HG02588 (cell line): Measurements from ENCODE around the gene SMTNL2.
"Not testable (repeated sequence)": the region's sequence is repeated elsewhere in the genome, so short reads cannot be mapped to it uniquely, and the experiment has no call there.

Experiments
- ATAC-seq: cut with Tn5 transposase; IDR thresholded peaks from one replicate; pipeline ENCODE4 v1.9.1; 2021; ENCODE audit warnings: mild to moderate bottlenecking, moderate library complexity; ENCODE audit not compliant: unreplicated experiment

SMTNL2 gene

DNA sequence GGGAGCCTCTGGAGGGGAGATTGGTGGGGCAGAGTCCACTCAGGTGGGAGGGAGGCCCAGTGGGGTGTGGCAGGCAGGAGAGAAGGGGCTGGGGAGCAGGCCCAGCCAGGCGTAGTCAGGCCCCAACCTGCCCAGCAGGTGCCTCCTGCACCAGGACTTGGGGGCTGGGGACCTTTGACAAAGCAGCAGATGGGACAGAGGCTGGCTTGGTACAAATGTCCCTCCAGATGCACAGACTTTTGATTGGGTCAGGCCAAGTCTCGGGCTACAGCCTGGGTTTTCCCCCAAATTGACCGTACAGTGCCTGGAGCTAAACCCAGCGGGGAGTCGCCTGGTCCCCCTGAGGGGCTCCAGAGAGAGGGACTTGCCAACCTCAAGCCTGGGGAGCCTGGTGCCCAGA is 24.4 kb upstream of the SMTNL2 start:
- no peak for ATAC-seq

DNA sequence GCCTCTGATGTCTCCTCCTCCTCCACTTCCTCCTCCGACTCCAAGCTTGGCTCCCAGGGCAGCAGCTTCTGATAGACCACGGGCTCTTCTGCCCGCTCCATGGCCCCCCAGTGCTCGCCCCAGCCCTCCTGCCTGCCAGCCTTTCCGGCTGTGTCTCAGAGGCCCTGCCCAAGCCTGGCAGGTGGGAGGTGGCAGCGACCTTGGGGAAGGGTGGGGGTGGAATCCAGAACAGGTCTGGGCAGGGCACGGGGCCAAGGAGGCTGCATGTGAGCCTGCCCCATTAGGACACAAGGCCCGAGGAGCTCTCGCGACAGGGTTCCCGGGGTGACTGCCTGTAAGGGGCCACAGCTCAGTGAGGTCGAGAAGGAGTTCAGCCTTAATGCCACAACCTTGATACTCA is 23.9 kb upstream of the SMTNL2 start, which contains the start of gene GGT6:
Gene GGT6, minus strand, starts transcription at position 157 of the 400 bp plus-strand sequence. Its CDS starts 56 bp downstream, at position 101.
- no peak for ATAC-seq

DNA sequence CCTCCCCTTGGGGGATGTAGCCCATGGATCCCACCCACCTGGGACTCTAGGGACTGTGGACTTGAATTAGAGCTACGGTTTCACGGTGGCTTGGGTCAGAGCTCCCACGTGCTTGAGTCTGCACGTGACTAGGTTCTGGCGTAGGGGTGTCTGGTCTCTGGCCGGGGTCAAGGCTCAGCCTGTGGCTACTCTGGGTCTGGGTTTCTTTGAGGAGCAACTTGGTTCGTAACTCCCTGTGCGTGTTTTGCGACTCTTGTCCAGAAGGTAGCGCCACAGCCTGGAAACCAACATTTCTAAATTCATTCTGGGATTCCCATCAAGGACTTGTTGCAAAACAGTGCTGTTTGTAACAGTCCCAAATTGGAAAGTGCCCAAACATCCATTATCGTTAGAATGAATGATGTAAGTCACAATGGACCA is 23.5 kb upstream of the SMTNL2 start:
- ATAC-seq, result no peak

DNA sequence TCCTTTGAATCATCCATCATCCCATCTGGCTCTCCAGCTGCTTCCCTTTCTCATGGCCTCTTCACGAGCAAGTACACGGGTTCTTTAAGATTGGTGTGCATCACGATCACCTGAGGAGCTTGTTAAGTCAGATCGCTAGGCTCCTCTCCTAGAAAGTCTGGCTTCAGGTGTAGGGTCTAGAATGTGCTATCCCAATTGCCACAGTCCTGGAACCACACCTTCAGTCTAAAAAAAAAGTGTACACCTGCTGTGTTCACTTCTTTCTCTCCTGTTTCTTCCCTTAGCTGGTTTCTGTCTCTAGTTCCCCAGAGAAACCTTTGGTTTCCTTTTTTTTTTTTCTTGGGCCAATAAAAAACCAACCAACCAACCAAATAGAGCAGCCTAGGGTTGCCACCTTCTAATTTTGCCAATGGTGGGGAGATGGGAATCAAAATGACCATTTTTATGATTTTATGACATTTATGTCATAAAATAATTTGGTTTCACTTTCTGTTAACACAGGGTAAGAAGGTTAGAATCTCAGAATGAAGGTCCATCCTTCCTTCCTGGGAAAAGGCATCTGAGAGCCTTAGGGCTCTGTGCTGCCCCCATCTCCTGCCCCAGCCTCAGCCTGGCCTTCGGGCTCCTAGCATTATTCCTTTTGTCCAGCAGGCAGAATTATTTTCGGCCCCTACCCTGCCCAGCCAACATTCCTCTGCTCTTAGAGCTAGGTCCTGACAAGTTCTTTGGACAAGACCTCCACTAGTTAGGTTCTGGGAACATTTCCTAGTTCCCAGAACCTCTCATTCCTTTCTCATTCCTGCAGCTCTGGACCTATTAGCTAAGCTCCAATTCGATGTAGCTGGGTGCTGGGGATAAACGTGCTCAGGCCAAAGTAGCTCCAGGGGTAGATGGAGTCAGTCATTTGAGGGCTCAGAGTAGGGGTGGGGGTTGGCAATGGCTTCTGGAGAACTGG is 22.0 kb upstream of the SMTNL2 start:
- no peak for ATAC-seq

DNA sequence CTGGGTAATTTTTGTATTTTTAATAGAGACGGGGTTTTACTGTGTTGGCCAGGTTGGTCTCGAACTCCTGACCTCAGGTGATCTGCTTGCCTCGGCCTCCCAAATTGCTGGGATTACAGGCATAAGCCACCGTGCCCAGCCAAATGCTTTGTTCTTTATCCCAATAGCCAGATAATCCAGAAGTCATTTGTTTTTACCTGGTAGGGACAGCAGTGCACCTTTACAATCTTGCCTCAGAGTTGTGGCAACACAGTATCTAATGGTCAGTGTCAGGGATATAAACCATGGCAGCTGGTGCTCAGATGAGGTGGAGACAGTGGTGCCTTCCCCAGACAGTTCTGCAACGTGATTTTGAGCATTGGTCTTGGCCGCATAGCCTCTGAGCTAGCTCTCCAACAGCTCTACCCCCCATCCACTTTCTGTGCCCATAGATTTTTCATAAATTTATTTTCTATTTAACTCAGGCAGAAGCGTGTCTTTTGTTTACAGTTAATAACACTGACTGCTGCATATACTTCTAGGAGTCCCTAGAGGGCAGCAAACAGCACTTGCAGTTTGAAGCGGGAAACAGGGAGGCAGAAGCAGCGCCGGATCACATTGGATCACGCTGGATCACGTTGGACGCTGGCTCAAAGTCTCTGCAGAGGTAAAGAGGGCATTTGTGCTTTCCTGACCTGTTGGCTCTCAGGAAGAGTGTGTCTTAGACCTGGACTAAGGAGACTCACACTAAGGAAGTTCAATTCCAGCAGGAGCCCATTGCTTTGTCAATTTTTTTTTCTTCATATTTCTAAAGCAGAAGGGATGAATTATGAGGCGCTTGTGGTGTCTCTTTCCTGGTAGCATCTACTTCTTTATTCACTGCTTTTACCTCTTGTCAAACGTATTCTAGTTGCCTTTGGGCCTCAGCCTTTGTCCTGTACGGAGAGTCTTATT is 18.9 kb upstream of the SMTNL2 start:
- no peak for ATAC-seq

DNA sequence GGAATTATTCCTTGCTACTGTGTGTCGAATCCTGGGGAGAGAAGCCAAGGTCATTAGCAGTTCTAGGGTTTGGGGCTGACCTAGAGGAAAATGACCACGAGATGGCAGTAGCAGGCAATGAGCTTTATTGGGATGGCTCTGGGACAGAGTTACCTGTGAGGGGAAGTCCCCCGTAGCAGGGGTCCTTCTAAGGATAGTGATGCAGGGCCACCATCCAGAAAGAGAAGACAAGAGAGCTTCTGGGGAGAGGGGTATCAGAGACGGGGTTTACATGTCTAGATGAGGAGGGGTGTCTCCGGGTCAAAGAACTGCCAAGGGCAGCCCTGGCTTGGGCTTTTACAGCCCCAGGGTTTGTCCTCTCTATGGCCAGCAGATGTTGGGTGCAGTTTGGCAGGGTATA is 17.5 kb upstream of the SMTNL2 start:
- no peak for ATAC-seq

DNA sequence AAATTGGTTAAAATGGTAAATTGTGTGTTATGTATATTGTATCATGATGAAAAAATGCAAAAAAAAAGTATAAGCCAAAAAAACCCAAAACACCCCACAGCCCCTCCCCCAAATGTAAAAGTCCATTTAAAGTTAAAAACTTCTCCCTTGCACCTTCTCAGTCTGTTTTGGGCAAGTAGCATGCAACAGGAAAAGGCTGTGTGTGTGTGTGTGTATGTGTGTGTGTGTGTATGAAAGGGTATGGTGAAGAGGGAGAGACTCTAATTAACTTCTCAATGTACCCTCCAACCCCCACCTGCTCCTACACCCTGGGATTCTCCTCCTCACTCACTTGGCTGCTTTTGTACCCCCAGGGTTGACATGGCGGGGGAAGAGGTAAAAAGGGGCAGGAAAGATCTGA is 14.7 kb upstream of the SMTNL2 start:
- ATAC-seq, result no peak

DNA sequence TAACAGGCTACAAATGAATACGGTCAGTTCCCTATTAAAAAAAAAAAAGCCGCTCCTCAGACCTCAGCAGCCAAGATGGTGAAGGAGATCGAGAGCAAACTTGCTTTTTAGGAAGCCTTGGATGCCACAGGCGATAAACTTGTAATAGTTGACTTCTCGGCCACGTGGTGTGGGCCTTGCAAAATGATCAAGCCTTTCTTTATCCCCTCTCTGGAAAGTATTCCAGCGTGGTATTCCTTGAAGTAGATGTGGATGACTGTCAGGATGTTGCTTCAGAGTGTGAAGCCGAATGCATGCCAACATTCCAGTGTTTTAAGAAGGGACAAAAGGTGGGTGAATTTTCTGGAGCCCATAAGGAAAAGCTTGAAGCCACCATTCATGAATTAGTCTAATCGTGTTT is 12.2 kb upstream of the SMTNL2 start:
- no peak for ATAC-seq

DNA sequence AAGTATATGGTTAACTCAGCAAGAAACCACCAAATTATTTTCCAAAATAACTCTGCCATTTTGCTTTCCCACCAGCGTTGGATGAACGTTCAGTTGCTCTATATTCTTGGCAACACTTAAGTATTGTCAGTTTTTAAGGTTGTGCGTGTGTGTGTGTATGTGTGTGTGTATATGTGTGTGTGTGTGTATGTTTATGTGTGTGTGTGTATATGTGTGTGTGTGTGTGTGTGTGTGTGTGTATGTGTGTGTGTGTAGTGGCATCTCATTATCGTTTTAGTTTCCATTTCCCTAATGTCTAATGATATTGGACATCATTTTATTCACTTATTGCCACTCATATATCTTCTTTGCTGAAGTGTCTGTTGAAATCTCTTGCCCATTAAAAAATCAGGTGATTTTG is 11.2 kb upstream of the SMTNL2 start:
- no peak for ATAC-seq

DNA sequence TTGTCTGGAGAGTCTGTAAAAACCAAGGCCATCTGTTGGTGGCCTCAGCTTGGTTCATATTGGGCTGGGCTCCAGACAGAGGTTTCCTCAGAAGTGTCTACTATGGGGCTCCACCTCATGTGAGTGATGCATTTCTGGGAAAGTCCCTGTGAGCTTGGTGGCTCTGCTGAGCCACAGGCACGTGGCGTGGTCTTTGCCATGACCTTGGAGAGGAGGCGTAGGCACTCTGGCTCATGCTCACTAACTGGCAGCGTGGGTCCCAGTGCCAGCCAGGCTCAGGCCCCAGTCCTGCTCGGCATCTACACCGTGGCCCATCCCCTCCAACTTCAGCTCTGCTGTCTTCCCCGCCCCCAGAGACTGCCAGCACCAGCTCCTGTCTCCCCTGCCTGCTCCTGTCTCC is 10.7 kb upstream of the SMTNL2 start:
- no peak for ATAC-seq

DNA sequence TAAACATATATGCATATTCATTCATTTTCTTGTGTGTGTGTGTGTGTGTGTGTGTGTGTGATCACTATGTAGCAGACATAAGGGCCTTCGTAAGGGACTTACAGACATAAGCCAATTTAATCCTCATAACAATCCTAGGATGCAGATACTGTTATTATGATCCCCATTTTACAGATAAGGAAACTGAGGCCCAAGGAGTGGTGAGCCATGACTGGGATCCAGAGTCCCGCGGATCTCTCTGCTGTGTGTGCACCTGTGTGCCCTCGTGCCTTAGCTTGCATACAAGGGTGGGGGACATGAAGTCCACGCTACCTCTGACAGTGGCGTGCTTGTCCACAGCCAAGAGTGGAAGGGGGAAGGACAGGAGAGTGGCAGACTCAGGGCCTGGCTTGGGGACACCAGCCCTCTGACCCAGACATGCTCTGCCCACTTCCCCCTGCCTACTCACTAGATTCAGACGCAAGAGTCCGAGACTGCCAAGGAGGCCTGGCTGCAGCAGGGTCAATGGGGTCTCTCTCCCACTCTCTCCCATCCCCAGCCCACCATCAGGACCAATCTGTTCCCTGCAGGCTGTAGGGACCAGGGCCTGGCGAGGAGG is 9.8 kb upstream of the SMTNL2 start:
- ATAC-seq, result no peak

DNA sequence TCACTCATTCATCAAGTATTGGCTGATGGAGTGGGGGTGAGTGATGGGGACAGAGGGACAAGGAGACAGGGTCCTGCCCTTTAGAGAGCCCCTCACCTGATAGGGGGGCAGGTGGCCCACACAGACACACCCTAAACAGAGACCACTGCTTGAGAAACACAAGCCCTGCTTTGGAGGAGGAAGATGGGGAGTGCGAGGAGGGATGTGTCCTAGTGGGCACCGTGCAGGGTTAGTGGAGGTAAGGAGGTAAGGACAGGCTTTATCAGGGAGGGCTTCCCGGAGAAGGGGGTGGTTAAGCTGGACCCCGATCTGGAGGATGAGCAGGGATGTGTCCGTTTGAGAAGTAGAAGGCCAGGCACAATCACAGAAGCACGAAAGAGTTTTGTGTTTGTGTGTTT is 8.2 kb upstream of the SMTNL2 start:
- ATAC-seq, result no peak

DNA sequence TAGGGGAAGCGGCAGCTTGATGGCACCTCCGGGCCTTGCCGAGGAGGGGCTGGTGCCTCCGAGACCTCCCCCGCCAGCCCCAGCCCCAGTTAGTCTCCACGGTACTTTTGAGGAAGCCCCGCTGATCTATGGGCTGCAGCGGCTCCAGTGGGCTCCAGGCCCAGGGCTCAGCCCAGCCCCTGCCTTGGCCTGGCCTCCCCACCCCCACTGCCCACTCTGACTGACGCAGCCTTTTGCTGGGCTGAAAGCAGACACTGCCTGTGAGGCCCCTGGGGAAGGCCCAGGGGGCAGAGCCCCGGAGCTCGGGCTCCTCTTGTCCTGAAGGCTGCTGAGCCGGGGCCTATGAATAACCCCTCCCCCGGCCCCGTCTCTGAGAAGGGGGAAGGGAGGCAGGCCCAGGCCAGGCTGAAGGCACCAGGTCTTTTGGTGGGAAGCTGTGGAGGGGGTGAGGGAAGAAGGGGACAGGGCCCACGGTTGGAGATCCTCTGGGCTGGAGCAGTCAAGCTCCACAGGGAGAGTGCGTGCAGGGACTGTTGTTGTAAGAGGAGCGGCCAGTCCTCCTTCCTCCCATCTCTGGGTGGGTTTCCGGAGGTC is 7.5 kb upstream of the SMTNL2 start:
- no peak for ATAC-seq

DNA sequence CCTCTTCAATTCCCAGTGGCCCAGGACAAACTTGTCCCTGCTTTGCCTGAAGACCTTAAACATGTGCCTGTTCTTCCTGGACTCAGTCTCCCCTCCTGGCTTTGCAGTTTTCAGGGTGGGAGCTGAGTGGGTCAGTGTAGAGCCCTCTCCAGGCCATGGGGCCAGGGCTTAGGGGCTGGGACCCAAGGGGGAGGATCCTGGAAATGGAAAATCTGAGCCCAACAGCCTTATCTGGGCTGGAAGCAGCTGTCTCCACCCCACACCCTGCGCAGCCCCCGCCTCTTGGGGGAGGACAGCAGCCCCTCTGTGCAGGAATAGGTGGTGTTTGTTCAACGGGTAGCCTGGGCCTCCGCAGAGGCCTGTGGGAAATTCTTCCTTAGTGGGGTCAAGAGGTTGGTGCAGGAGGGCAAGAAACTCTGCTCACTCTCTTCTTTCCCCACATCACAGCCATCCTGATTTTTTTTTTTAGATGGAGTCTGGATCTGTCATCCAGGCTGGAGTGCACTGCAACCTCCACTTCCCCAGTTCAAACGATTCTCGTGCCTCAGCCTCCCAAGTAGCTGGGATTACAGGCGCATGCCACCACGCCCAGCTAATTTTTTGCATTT is 6.8 kb upstream of the SMTNL2 start:
- ATAC-seq, result no peak

DNA sequence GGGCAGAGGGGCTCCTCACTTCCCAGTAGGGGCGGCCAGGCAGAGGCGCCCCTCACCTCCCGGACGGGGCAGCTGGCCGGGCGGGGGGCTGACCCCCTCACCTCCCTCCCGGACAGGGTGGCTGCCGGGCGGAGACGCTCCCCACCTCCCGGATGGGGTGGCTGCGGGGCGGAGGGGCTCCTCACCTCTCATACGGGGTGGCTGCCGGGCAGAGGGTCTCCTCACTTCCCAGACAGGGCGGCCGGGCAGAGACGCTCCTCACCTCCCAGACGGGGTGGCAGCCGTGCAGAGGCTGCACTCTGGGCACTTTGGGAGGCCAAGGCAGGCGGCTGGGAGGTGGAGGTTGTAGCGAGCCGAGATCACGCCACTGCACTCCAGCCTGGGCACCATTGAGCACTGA is 6.0 kb upstream of the SMTNL2 start:
- ATAC-seq, result not testable (repeated sequence)

DNA sequence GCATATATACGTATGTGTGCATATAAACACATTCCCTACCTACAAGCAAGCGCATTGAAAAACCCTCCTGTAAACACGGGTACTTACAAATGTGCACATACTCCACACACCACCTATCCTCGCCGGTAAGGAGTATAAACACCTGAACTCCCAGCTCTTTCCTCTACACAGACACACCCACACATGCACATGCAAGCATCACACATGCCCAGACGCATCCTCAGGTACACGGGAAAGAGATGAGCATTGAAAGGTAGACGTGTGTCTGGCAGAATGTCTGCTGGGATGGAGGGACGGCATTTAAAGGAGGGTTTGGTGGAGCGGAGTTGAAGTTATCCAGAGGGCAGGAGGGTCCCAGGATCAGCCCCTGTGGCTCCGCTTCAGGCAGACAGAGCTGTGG is 4.7 kb upstream of the SMTNL2 start:
- ATAC-seq, result no peak

DNA sequence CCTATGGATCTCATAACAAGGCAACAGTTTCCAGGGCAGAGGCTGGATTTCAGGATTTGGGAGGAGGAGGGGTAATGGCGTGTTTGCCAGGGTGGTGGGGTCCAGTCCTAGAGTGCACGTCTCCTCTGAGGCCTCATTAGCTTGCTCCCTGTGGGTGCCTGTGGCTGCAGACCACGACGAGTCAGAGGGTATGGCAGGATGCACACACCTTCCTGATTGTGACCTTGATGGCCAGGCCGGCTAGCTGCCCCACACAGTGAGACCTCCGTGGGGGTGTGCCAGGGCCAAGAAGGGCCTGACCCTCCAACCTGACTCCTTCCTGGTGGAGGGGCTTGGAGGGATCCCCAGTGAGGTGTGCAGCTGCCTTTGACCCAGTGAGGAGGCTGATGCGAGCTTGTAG is 4.0 kb upstream of the SMTNL2 start:
- no peak for ATAC-seq

DNA sequence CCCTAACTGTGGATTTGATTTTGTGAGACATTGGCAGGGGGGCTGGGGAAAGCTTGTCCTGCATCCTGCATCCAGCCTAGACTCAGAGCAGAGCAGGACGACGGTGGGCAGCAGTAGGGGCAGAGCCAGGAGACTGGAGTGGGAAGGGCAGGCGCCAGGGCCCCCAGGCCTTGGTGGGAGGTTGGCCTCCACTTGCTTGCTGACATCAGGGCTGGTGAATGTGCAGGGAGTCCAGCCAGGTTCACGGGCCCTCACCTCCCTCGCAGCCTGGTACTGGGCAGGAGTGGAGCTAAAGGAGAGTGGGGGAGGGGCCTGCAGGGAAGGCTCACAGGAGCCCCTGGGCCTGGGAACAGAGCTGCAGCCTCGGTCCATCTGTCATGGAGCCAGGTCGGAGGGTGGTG is 2.2 kb upstream of the SMTNL2 start:
- no peak for ATAC-seq

DNA sequence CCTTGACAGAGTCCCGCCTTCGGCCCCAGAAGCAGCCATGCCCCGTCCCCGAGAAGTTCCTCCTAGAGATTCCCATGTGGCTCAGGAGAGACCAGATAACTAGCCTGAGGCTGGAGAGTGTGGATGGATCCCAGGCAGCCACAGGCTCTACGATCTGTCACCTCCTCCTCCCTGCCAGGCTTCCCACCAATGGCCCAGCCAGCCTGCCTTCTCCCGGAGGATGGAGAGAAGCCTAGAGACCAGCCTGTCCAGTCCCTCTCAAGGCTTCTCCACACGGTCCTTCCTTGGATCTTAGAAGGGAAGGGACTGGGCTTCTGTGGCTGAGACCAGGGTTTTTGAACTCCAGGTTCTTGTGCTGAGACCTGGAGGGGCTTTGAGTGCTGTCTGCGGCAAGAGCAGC is 1.6 kb upstream of the SMTNL2 start:
- no peak for ATAC-seq

DNA sequence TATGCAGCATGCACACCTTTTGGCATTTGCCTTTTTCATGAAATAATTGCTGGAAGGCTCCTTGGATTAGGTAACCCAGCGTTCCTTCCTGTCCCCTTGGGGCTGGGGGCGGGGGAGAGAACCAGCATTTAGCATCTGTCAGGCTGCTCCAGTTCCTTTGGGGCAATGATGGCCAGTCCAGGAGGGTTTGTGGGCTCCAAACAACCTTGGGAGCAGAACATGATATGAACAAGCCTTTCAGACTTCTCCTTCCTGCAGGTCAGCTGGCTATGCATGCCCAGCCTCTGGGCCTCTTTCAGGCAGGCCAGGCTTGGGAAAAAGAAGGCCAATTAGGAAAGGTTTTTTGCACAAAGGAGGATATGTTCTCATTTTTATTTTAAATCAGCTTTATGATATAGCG is 1.1 kb upstream of the SMTNL2 start:
- no peak for ATAC-seq

DNA sequence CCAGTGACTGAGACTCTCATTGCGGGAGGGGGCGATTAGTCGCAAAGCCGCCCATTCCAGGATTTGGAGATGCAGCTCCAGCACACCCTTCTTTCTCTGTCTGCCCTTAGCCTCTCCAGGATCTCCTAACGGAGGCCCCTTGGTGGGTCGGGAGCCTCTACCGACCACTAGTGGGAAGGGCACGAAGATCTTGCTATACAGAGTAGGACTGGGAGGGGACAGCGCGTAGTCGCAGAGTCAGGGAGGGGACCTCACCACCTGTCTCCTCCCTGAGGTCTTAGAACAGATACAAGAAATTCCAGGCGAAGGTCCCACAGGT is 588 bp upstream of the SMTNL2 start:
- no peak for ATAC-seq
